Fibroblast of skin of right quadriceps (primary cell): ENCODE results near the gene NACC1.
"Not testable (repeated sequence)": the region's sequence is repeated elsewhere in the genome, so short reads cannot be mapped to it uniquely, and the experiment has no call there.

Experiments
- DNase-seq: peaks from one replicate; pipeline ENCODE4 v3.0.0-alpha.2; 2013

The NACC1 gene

GRCh38 chr19:13149173-13149627 lies 31.1 kb downstream of the NACC1 start:
- not testable (repeated sequence) for DNase-seq

GRCh38 chr19:13149628-13150186 lies 31.6 kb downstream of the NACC1 start:
- no peak for DNase-seq

GRCh38 chr19:13150187-13150930 lies 32.3 kb downstream of the NACC1 start, which contains the start of the genes IER2 and STX10:
Gene IER2, plus strand, starts transcription at chr19:13150411. Its CDS starts 2,776 bp downstream, at chr19:13153187.
Gene STX10, minus strand, starts transcription at chr19:13150375. Its CDS starts 202 bp downstream, at chr19:13150173.
- DNase-seq, result peak; percentile 94

GRCh38 chr19:13150931-13151604 lies 33.0 kb downstream of the NACC1 start:
- no peak for DNase-seq

DNA sequence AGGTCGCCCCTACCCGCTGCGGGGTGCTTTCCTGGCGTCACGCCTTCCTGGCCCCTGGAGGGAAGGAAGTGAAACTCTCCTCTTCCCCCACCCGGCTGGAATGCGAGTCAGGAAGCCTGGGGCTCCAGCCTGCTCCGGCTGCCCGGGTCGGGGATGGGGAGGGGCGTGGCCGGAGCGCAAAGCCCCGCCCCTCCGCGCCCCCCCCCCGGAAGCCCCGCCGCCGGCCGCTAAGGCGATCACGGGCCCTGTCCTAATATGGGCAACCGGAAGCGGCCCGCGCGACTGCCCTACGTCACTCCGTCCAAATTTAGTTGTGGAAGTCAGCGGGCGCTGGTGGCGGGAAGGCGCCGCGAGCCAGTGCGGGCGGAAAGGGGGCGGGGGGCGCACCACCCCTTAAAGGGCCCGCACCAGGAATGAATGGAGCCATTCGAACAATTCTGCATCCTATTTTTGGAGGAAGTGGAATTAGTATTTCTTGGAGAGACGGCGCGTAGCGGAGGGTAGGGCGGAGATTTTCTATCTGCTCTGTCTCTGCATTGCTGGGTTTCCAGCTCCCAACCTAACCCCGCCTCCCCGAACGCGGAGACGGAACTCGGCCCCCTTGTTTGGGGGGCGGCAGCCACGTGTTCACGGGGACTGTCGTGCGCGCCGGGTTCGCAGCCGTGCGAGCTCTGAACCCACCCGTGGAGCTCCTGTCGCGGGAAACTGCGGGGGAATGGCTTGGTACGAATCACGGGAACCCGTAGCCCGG lies 33.7 kb downstream of the NACC1 start:
- DNase-seq, result peak; percentile 98

GRCh38 chr19:13152356-13152973 lies 34.4 kb downstream of the NACC1 start:
- DNase-seq, result no peak

DNA sequence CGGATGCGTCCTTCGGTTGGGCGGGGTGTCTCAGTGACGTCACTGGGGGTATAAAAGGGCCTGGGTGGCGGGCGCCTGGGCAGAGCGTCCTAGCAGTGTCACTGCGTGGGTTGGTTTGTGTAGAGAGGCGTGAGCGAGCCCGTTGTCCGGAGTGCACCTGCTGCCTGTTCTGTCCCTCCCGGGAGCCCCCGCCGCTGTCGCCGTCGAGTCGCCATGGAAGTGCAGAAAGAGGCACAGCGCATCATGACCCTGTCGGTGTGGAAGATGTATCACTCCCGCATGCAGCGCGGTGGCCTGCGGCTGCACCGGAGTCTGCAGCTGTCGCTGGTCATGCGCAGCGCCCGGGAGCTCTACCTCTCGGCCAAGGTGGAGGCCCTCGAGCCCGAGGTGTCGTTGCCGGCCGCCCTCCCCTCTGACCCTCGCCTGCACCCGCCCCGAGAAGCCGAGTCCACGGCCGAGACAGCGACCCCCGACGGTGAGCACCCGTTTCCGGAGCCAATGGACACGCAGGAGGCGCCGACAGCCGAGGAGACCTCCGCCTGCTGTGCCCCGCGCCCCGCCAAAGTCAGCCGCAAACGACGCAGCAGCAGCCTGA lies 35.0 kb downstream of the NACC1 start:
- peak; percentile 96 for DNase-seq

DNA sequence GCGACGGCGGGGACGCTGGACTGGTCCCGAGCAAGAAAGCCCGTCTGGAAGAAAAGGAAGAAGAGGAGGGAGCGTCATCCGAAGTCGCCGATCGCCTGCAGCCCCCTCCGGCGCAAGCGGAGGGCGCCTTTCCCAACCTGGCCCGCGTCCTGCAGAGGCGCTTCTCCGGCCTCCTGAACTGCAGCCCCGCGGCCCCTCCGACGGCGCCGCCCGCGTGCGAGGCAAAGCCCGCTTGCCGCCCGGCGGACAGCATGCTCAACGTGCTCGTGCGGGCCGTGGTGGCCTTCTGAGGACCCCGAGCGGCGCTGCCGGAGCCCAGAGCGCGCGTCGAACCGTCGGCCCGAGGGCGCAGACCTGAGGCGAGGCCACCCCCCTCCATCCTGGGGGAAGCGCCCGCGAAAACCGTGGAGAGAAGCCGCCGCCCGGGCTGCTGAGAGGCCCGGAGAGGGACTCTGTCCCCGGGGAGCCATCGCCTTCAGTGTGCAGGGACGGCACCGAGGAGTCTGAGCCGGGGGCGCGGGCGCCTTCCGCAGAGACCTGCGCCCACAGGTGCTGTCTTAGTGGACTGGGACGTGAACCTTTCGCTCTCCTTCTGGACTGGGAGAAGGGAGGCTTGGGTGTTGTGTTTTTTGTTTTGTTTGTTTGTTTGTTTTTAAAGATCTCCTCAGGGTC lies 35.6 kb downstream of the NACC1 start:
- no peak for DNase-seq

- DNase-seq, result peak; percentile 92
These were observed 36.2 kb downstream of the NACC1 start for GRCh38 chr19:13154241-13154778.

DNA sequence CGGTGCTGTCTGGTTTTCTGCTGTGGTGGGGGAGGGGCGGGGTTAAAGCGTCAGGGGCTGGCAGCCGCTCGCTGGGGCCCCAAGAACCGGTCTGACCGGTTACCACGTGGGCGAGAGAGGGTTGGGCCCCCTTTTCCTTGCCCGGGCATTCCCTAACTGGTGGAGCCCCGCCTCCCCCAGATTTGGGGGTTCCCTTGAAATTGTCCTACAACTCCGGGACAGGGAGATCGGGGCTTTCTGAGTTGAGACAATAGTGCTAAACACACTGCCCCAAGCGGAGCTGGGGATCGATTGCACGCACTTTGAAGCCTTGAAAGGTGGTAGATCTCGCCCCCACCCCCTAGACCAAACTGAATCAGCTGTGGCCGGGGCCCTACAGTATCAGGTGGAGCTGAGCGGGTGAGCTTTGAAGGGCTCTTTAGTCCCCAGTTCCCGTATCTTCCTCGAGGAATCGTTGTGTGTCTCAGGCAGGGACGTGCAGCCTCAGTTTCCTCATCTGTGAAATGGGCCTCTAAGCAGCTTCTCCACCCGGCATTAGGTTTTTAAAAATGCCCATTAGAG lies 36.9 kb downstream of the NACC1 start:
- peak; percentile 68 for DNase-seq

DNA sequence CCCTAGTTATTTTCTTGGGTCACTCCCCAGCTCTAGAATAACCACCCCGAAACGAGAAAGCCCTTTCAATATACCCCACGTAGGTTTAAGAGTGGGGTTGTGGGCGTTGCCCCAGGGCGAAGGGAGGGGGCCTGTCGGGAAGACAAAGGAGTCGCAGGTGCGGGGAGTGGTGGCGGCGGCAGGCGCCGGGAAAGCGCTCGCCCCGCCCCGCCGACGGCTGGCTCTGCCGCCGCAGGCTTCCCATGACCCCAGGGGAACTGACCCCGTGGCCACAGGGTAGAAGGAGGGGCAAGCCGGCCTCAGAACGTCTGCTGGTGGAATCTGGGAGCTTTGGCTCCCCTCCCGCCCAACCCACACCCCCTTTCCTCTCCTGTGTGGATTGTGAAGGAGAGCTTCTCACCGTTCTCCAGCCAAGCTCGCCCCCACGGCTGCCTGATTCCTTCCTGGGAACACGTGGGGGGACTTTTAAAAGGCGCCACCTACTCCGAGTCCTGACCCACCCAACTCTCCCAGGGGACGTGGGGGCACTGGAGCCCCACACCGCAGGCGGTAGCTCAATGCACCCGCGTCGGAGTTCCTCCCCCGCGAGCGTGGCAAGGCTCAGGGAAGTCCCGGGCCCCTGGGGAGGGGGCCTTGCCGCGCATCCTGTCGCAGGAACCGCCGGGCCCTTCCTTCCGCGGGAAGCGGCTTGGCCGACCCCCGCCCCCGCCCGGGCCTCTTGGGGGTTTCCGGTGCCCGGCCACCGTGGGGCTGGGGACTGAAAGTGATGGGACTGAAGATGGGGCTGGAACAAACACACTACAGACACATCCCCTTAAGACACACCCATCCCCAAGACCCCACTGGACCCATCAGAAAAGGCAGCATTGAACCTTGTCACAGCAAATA lies 37.7 kb downstream of the NACC1 start:
- DNase-seq, result peak; percentile 57

- no peak for DNase-seq
These were observed 41.6 kb downstream of the NACC1 start for GRCh38 chr19:13159713-13160112.

GRCh38 chr19:13160557-13160956 lies 42.5 kb downstream of the NACC1 start:
- no peak for DNase-seq

DNA sequence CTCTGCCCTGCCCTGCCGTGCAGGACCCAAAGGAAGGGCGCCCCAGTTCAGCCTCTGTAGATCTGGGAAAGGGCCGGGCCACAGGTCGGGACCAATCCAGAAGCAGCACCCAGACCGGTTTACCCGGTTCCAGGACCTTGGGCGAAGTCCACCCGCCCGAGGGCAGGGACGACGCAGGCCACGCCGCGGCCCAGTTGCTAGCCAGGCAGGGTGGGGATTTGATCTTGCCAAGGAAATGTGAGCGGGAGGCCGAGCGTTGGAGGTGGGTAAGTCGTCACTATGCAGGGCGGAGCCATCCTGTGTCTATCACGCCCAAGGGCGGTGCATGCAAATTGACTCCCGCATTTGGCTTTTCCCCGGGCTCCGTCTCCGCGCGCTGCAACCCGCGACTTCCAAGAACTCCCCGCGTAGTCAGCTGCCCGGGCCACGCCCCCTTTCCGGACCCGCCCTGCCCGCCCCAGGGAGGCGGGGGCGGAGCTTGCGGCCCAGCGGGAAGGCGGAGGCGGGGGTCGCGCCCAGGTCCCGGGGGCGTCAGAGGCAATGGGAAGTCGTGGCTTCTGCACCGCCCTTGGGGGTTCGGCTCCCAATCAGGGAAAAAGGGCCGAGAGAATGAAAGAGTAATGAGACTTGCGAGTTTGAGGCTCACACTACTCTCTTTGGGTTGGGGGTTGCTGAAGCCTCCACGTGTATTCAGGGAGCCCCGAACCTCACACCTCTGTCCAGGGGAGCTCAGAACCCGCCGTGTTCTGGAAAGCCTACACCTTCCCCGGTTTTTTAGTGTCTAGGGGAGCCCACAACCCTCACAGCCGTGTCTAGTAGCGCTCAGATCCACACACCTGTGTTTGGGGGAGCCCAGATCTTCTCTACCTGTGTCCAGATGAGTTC lies 44.9 kb downstream of the NACC1 start:
- DNase-seq, result peak; percentile 97

- DNase-seq, result peak; percentile 86
These were observed 45.7 kb downstream of the NACC1 start for GRCh38 chr19:13163609-13164342.

DNA sequence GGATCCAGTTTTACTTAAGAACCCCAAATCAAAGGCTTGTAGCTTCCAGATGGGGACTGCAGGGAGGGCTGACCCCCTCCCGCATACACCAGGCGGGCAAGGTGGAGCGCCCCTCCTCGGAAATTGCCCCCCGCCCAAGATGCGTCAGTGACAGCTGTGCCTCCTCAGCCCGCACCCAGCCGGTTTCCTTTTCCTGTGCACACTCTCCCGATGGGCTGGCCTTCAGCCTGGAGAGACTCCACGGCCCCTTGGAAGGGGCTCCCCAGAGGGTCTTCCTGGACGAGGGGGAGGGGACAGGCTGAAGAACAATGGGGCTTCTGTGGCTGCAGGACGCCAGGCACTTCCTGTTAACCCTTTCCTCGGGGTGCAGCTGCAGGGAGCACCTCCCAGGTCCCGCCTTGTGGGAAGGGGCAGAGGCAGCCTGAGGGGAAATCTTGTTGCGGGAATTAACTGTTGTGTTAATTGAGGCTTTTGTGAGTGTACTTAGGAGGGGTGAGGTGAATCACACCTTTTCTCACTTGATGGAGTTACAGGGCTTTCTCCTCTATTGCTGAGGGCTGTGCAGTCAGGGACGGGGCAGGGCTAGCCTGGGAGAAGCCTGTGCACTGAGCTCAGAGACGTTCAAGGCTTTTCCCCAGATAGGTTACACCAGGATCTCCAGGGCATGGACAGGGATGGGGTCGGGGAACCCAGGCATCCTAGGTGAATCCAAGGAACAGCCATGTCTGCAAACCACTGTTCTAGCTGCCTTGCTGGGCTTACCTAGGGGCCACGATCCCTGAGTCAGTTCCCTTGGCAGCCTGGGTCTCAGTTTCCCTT lies 46.5 kb downstream of the NACC1 start:
- DNase-seq, result peak; percentile 68
